Esophagus muscularis mucosa (tissue), 4 donors: ENCODE measurements around the gene MAF. TPM values are rescaled to one million over a fixed set of nuclear protein-coding genes. Genes with fewer than 3 reads are reported as not detected.

Source experiments
- DNase-seq: peaks from one replicate; pipeline ENCODE4 v3.0.0-alpha.2; 2017; ENCODE audit errors: extremely low spot score
- H3K27ac ChIP-seq, 4 donors: fragments of 200-600 bp; sonication (generic); replicated peaks in 1 of 4; 1 replicate in 3 of 4; 2 replicates in 1 of 4; pipeline ENCODE4 v1.5.1; 2016 to 2019; ENCODE audit warnings: mild to moderate bottlenecking in 1 of 4
- H3K27me3 ChIP-seq, 4 donors: fragments of 200-600 bp; sonication (generic); one replicate each; pipeline versions ENCODE4 v1.5.1 to v1.6.0; 2016 to 2019
- H3K36me3 ChIP-seq, 4 donors: fragments of 200-600 bp; sonication (generic); one replicate each; pipeline ENCODE4 v1.5.1; 2016 to 2019
- H3K4me1 ChIP-seq, 4 donors: fragments of 200-600 bp; sonication (generic); one replicate each; pipeline ENCODE4 v1.5.1; 2016 to 2019
- H3K4me3 ChIP-seq, 4 donors: fragments of 200-600 bp; sonication (generic); 1 replicate in 2 of 4; 2 replicates in 2 of 4; pipeline ENCODE4 v1.5.1; 2016 to 2019; ENCODE audit warnings: mild to moderate bottlenecking in 4 of 4, moderate library complexity in 1 of 4
- H3K9me3 ChIP-seq, 4 donors: fragments of 200-600 bp; sonication (generic); 1 replicate in 3 of 4; 2 replicates in 1 of 4; pipeline ENCODE4 v1.5.1; 2016 to 2019
- EP300 ChIP-seq: sonication (generic); formaldehyde crosslinking; IDR thresholded peaks from one replicate; pipeline ENCODE4 v1.6.1; 2017; ENCODE audit warnings: antibody characterized with exemption
- POLR2A ChIP-seq: fragments of 450-650 bp; IDR thresholded peaks from one replicate; pipeline ENCODE4 v1.6.1; 2017; ENCODE audit warnings: antibody characterized with exemption, moderate library complexity, mild to moderate bottlenecking, low read depth
- POLR2AphosphoS5 ChIP-seq, 2 donors: sonication (generic); formaldehyde crosslinking; IDR thresholded peaks; one replicate each; pipeline ENCODE4 v1.6.1; 2017; ENCODE audit warnings: antibody characterized with exemption in 2 of 2
- WGBS: methylation state at CpG from one replicate; pipeline ENCODE4 v1.1.5; 2018; 5-methylcytosine and 5-hydroxymethylcytosine counted together
- intact Hi-C: fragments of 100-400 bp; cut with DNase I; formaldehyde crosslinking; loops from one replicate; pipeline ENCODE4 v1.15.1; 2023
- total RNA-seq, 4 donors: library from RNA; depleted of rRNA; stranded (reverse); fragments of >200 nt; gene quantifications; one replicate each; pipeline versions ENCODE4 v1.1.0 to v1.2.1, GENCODE V29; 2016
- TF ChIP-seq, protein P1 (sequence below), 3 experiments: fragments of 200-600 bp in 2 of 3; fragments of 450-650 bp in 1 of 3; sonication (generic) in 2 of 3; IDR thresholded peaks; one replicate each; pipeline ENCODE4 v1.5.1; 2017 to 2019; ENCODE audit warnings: antibody characterized with exemption in 3 of 3, mild to moderate bottlenecking in 2 of 3, moderate library complexity in 1 of 3

The MAF gene
- total RNA-seq, 4 donors from 2014 or later, result 30.4 to 55.1 (median 40.8) TPM

DNA sequence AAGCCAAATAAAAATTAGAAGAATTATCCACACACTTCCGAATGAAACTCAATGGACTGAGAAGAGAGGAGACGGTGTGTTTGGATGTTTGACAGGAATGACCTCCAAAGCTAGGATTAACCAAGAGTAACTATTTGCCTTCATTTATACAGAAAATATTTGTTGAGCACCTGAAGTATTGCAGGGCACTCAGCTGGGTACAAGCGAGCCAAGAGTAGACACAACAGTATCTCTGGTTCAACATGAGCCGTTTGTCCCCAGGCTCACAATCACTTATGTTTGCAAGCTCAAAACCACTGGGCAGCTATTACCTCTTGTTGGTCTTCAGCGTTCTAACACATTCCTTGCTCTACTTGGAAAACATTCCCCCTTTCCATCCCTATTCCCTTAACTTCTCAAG is 38.8 kb downstream of the MAF start:
- Histone ChIP-seq H3K27me3 (no peaks in the 10 kb centered on the region), H3K36me3 (no peaks in the 10 kb centered on the region), H3K27ac (no peak overlapping the region), H3K9me3 (no peaks in the 10 kb centered on the region), H3K4me1 (no peaks in the 10 kb centered on the region), H3K4me3 (no peak overlapping the region)
- TF ChIP-seq EP300 (no peak), POLR2A (no peak), POLR2AphosphoS5 (IDR thresholded peaks at IDR 0.05) (no peak)
- TF ChIP-seq, protein P1, sequence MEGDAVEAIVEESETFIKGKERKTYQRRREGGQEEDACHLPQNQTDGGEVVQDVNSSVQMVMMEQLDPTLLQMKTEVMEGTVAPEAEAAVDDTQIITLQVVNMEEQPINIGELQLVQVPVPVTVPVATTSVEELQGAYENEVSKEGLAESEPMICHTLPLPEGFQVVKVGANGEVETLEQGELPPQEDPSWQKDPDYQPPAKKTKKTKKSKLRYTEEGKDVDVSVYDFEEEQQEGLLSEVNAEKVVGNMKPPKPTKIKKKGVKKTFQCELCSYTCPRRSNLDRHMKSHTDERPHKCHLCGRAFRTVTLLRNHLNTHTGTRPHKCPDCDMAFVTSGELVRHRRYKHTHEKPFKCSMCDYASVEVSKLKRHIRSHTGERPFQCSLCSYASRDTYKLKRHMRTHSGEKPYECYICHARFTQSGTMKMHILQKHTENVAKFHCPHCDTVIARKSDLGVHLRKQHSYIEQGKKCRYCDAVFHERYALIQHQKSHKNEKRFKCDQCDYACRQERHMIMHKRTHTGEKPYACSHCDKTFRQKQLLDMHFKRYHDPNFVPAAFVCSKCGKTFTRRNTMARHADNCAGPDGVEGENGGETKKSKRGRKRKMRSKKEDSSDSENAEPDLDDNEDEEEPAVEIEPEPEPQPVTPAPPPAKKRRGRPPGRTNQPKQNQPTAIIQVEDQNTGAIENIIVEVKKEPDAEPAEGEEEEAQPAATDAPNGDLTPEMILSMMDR (IDR thresholded peaks at IDR 0.05), result no peak
- WGBS, result 85% methylated on average over 5 of the region's 5 CpGs
- no peak for DNase-seq
- intact Hi-C loops, result no loop called here

DNA sequence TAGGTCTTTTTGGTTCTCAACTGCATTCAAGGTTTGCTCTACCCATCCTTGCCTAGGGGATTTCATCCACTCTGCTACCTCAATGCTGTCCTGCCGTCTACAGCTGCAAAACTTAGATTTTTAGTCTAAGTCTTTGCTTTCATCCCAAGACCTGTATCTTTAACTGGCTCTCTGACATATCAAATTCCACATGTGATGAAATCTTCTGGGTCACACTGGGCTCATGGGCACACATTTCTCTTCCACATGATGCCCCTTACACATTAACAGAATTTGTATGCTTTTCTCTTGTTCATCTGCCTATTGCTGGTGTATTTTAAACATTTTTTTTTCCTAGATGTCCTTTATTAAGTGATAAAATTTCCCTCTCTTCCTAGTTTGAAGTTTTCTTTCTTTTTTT is 39.6 kb downstream of the MAF start:
- Histone ChIP-seq H3K9me3 (no peaks in the 10 kb centered on the region), H3K27me3 (no peaks in the 10 kb centered on the region), H3K4me1 (no peaks in the 10 kb centered on the region), H3K27ac (no peak overlapping the region), H3K4me3 (no peak overlapping the region), H3K36me3 (no peaks in the 10 kb centered on the region)
- WGBS, result 95% methylated on average over 1 of the region's 1 CpG
- DNase-seq, result no peak
- TF ChIP-seq POLR2A, result no peak
- no peak for TF ChIP-seq EP300
- TF ChIP-seq POLR2AphosphoS5 (IDR thresholded peaks at IDR 0.05), result no peak
- TF ChIP-seq, protein P1 (IDR thresholded peaks at IDR 0.05), result no peak
- intact Hi-C loops, result no loop called here

DNA sequence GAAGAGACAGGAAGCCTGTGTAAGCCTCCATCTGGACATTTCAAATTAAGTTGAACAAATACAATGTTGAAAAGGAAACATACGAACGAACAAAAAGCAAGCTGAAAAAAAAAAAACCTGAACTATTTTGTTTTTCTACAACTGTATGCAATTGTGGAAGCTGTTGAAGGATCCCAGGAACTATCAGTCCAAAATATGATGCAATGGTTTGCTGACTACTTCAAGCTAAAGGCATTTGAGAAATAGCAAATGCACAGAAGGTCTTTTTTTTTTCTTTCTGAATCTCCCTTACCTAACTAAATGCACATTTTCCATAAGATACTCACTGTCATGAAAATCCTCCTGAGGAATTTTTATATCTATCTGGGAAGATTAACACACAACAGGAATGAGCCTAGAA is 40.2 kb downstream of the MAF start:
- H3K4me1 ChIP-seq, result no peaks in the 10 kb centered on the region
- DNase-seq, result no peak
- 59% methylated on average over 2 of the region's 2 CpGs for WGBS
- intact Hi-C loops, result no loop called here
- H3K9me3 ChIP-seq, result no peaks in the 10 kb centered on the region
- TF ChIP-seq POLR2A (no peak), EP300 (no peak), POLR2AphosphoS5 (IDR thresholded peaks at IDR 0.05) (no peak)
- TF ChIP-seq, protein P1 (IDR thresholded peaks at IDR 0.05), result no peak
- H3K36me3 ChIP-seq, result no peaks in the 10 kb centered on the region
- no peak overlapping the region for H3K27ac ChIP-seq
- H3K27me3 ChIP-seq, result no peaks in the 10 kb centered on the region
- H3K4me3 ChIP-seq, result no peak overlapping the region

DNA sequence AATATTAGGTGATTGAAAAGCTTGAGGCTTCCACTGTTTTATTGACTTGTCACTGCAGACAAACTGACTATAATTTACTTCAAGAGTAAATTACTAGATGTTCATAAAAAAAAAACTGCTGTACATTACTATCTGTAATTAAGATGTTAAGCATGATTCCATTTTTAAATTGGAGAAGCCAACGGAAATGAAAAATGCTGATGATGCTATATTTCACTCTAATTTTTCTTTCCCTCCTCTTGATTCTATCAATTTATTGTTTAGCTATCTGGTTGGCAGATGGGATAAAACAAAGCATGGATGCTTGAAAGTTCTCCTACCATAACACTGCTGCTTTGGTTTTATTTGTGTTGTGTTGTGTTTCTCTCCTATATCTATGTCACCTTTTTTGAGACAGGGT is 41.0 kb downstream of the MAF start:
- no peaks in the 10 kb centered on the region for H3K4me1 ChIP-seq
- no peaks in the 10 kb centered on the region for H3K36me3 ChIP-seq
- H3K27me3 ChIP-seq, result no peaks in the 10 kb centered on the region
- H3K4me3 ChIP-seq, result no peak overlapping the region
- no peak for DNase-seq
- no peaks in the 10 kb centered on the region for H3K9me3 ChIP-seq
- H3K27ac ChIP-seq, result no peak overlapping the region
- 89% methylated on average over 1 of the region's 1 CpG for WGBS
- TF ChIP-seq EP300, result no peak
- TF ChIP-seq POLR2A, result no peak
- TF ChIP-seq POLR2AphosphoS5 (IDR thresholded peaks at IDR 0.05), result no peak
- TF ChIP-seq, protein P1 (IDR thresholded peaks at IDR 0.05), result no peak
- intact Hi-C loops, result no loop called here

DNA sequence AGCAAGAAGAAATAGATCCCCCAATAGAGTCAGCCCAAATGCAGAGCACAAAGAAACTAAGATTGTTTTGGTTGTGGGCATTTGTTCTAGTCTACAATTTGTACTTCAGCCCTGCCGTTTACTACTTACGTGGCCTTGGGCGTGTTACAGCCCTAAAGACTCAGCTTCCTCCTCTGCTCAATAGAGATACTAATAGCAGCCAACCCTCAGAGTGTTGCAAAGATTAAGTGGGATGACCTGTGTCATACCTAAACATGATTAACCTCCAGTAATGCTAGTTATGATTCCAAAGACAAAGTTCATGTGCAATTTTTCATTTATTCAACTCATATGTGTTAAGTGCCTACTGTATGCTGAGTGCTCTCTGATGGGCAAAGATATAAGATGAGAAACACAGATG is 43.1 kb downstream of the MAF start:
- DNase-seq, result no peak
- no peak for TF ChIP-seq EP300
- TF ChIP-seq, protein P1 (IDR thresholded peaks at IDR 0.05), result no peak
- no peak for TF ChIP-seq POLR2AphosphoS5 (IDR thresholded peaks at IDR 0.05)
- TF ChIP-seq POLR2A, result no peak
- no peaks in the 10 kb centered on the region for H3K27me3 ChIP-seq
- H3K9me3 ChIP-seq, result no peaks in the 10 kb centered on the region
- intact Hi-C loops, result no loop called here
- H3K27ac ChIP-seq, result no peak overlapping the region
- WGBS, result 88% methylated on average over 3 of the region's 3 CpGs
- no peaks in the 10 kb centered on the region for H3K4me1 ChIP-seq
- no peak overlapping the region for H3K4me3 ChIP-seq
- H3K36me3 ChIP-seq, result no peaks in the 10 kb centered on the region
